Karpas-422 (cell line): ENCODE data around the gene PRKCI. TPM values are rescaled to one million over a fixed set of nuclear protein-coding genes. Genes with fewer than 3 reads are reported as not detected.
"Not testable (repeated sequence)": the region's sequence is repeated elsewhere in the genome, so short reads cannot be mapped to it uniquely, and the experiment has no call there.

Experiments
- DNase-seq: peaks from one replicate; pipeline ENCODE4 v3.0.0-alpha.2; 2015
- H2AFZ ChIP-seq: fragments of 200-600 bp; sonication (generic); 2 replicates; pipeline ENCODE4 v1.6.1; 2014; ENCODE audit warnings: antibody characterized with exemption, low read length, mixed read lengths
- H3K27ac ChIP-seq: fragments of 200-600 bp; sonication (generic); 2 replicates; pipeline ENCODE4 v1.5.1; 2014; ENCODE audit warnings: mild to moderate bottlenecking, low read length, moderate library complexity
- H3K27me3 ChIP-seq: fragments of 200-600 bp; sonication (generic); 2 replicates; pipeline ENCODE4 v1.6.1; 2014; ENCODE audit warnings: low read length, mixed read lengths
- H3K36me3 ChIP-seq: fragments of 200-600 bp; sonication (generic); 2 replicates; pipeline ENCODE4 v1.6.1; 2014; ENCODE audit warnings: low read length, mixed read lengths; ENCODE audit not compliant: insufficient read depth
- H3K4me1 ChIP-seq: fragments of 200-600 bp; sonication (generic); 2 replicates; pipeline ENCODE4 v1.6.1; 2014; ENCODE audit warnings: mild to moderate bottlenecking, low read length, mixed read lengths
- H3K4me2 ChIP-seq: fragments of 200-600 bp; sonication (generic); 2 replicates; pipeline ENCODE4 v1.6.1; 2014; ENCODE audit warnings: low read length, low read depth, mild to moderate bottlenecking; ENCODE audit not compliant: poor library complexity, severe bottlenecking
- H3K4me3 ChIP-seq: fragments of 200-600 bp; sonication (generic); 2 replicates; pipeline ENCODE4 v1.5.1; 2014; ENCODE audit warnings: mild to moderate bottlenecking, antibody characterized with exemption, low read length, mixed read lengths
- H3K79me2 ChIP-seq: fragments of 200-600 bp; sonication (generic); 2 replicates; pipeline ENCODE4 v1.6.1; 2014; ENCODE audit warnings: mild to moderate bottlenecking, low read length, mixed read lengths
- H3K9ac ChIP-seq: fragments of 200-600 bp; sonication (generic); 2 replicates; pipeline ENCODE4 v1.6.0; 2014; ENCODE audit warnings: low read length
- H3K9me2 ChIP-seq: fragments of 200-600 bp; sonication (generic), shearing (Covaris generic); replicated peaks from 2 replicates; pipeline ENCODE4 v1.6.0; 2014; ENCODE audit warnings: mild to moderate bottlenecking, low read length, moderate library complexity; ENCODE audit not compliant: insufficient read depth
- H3K9me3 ChIP-seq: fragments of 300-700, 200-600 bp; sonication (generic); 2 replicates; pipeline ENCODE4 v1.6.1; 2014; ENCODE audit warnings: low read length, mixed read lengths
- H4K20me1 ChIP-seq: fragments of 200-600 bp; sonication (generic); 2 replicates; pipeline ENCODE4 v1.6.1; 2014; ENCODE audit warnings: mild to moderate bottlenecking, antibody characterized with exemption, low read length, low read depth; ENCODE audit not compliant: insufficient read depth
- total RNA-seq: library from RNA; depleted of rRNA; stranded (reverse); fragments of >200 nt; shearing (Covaris generic); gene quantifications from 2 replicates; pipeline ENCODE4 v1.2.3, GENCODE V29; 2014; ENCODE audit warnings: low replicate concordance; rRNA removed

PRKCI gene
- 8.7 and 38.2 TPM in 2 replicates for total RNA-seq

DNA sequence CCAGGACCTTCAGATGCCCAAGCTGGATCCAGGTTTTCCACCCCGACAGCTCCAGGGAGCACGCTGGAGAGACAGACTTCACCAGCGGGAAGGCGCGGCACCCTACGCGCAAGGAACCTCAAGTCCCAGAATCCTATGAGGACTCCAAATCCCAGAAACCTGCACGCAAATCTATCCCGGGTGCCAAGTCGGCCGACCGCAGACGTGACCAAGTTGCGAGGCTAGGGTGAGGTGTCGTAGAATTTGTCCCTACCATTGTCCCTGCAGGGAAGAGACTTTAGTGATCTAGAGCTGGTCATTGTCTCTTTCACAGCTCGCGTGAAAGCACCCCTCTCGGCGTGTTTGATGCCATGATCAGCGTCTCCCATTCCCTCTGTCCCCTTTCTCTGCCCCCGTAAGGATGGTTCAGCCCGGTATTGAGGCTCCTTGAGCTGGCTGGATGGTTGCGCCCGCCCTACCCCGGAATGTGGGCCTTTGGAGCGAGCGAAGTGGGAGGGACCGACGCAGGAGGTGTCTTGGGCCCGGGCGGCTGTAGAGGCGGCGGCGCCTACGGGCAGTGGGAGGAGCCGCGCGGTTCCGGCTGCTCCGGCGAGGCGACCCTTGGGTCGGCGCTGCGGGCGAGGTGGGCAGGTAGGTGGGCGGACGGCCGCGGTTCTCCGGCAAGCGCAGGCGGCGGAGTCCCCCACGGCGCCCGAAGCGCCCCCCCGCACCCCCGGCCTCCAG lies at the start of gene PRKCI:
TSS of gene PRKCI (plus strand) at position 501 of the 723 bp plus-strand sequence. CDS start 246 bp downstream, outside the sequence.
- no peaks in the 10 kb centered on the region for H4K20me1 ChIP-seq
- H3K79me2 ChIP-seq: no peaks in the 10 kb centered on the region
- peak within 1 kb of the TSS; percentile 77 for H2AFZ ChIP-seq
- peak within 1 kb of the TSS; percentile 70 for H3K4me2 ChIP-seq
- H3K9ac ChIP-seq: peak within 1 kb of the TSS; percentile 62
- DNase-seq: peak; percentile 90
- no peak within 1 kb of the TSS for H3K27ac ChIP-seq
- H3K4me1 ChIP-seq: peaks cover 21% of the 10 kb centered on the region
- peak within 1 kb of the TSS; percentile 89 for H3K4me3 ChIP-seq
- H3K36me3 ChIP-seq: no peaks in the 10 kb centered on the region
- no peaks in the 10 kb centered on the region for H3K9me2 ChIP-seq
- no peaks in the 10 kb centered on the region for H3K9me3 ChIP-seq
- H3K27me3 ChIP-seq: no peaks in the 10 kb centered on the region

DNA sequence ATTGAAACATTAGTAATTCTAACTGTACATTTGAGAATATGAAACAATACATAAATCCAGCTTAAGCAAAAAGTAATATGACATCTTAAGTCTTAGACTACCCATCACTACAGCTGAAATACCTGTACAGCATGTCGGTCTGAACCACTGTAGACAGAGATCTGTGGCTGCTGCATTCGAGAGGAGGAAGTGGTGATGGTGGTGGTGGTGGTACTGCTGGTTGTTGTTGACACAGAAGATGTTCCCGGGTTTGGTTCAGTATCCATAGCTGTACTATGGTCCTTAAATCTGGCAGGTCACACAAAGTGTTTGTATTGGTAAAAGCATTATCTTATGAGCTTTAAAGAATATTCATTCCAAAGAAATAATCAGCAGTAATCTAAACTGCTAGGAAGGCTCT lies 43.6 kb upstream of the PRKCI start:
- Histone ChIP-seq H3K9ac (no peak overlapping the region), H3K4me2 (peak overlapping the region; percentile 84), H3K79me2 (peaks cover 68% of the 10 kb centered on the region)

DNA sequence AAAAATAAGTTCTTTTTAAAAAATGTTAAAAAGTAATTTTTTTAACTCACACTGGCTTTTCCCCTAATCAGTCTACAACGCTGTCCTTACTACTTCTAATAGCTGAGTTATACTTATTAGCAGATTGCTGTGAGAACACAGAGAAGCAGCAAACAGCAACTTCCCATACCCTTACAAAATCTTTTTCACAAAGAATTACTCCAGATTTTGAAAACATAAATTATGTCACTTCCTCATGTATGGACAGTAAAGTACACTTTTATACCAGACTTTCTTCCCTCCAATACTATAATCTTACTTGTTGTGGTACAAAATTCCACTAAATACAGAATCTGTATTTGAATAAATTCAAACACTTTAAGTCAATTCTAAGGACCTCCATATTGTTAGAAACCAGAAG lies 42.8 kb upstream of the PRKCI start:
- no peaks in the 10 kb centered on the region for H3K27me3 ChIP-seq
- H3K9ac ChIP-seq: peak overlapping the region; percentile 89
- H4K20me1 ChIP-seq: no peaks in the 10 kb centered on the region
- H3K9me2 ChIP-seq: no peaks in the 10 kb centered on the region
- H3K4me2 ChIP-seq: peak overlapping the region; percentile 84
- H2AFZ ChIP-seq: no peak overlapping the region
- H3K27ac ChIP-seq: peak overlapping the region; percentile 64
- H3K4me1 ChIP-seq: peaks cover 20% of the 10 kb centered on the region
- H3K79me2 ChIP-seq: peaks cover 62% of the 10 kb centered on the region
- peak overlapping the region; percentile 73 for H3K4me3 ChIP-seq
- peaks cover 31% of the 10 kb centered on the region for H3K36me3 ChIP-seq
- no peaks in the 10 kb centered on the region for H3K9me3 ChIP-seq
- DNase-seq: peak; percentile 45

More for the DNA sequence above, 43.6 kb upstream of the PRKCI start:
- H3K27ac ChIP-seq: 0 out of 2 replicates have a peak overlapping the region, but pooled peaks have one; percentile 64
- no peak overlapping the region for H2AFZ ChIP-seq
- no peaks in the 10 kb centered on the region for H4K20me1 ChIP-seq
- H3K9me2 ChIP-seq: no peaks in the 10 kb centered on the region
- H3K36me3 ChIP-seq: peaks cover 35% of the 10 kb centered on the region
- no peaks in the 10 kb centered on the region for H3K27me3 ChIP-seq
- no peak for DNase-seq
- 0 out of 2 replicates have a peak overlapping the region, but pooled peaks have one; percentile 73 for H3K4me3 ChIP-seq
- peaks cover 22% of the 10 kb centered on the region for H3K4me1 ChIP-seq
- H3K9me3 ChIP-seq: no peaks in the 10 kb centered on the region

DNA sequence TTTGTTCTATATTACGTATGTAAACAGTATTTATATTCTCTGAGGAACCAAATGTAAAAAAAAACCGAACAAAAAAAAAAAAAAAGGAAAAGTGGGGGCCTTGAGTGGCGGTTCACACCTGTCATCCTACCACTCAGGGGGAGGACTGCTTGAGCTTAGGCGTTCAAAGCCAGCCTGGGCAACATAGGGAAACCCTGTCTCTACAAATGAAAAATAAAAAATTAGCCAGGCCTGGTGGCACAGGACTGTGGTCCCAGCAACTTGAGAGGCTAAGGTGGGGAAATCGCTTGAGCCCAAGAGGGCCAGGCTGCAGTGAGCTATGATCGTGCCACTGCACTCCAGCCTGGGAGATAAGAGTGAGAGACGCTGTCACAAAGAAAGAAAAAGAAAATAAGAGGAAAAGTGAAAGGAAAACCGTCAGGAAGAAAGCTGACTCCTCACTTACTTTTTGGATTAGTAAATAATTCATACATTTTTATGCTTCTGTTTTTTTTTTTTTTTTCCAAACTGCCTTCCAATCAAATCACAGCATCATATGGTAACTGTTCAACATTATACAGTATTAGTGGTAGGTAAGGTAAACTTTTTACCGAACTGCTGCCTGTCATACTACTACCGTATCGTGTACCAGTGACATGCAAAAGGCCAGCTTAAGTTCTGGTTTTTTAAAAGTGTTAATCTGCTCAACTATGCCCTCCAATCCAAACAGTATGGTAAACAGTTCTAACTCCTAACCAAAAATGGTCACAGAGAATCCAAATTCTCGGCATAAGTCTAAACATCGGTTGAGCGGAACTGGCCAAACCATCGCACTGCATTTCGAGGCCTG lies 41.9 kb upstream of the PRKCI start:
- peaks cover 23% of the 10 kb centered on the region for H3K36me3 ChIP-seq
- H3K79me2 ChIP-seq: peaks cover 53% of the 10 kb centered on the region
- H3K4me2 ChIP-seq: peak overlapping the region; percentile 84
- peak; percentile 63 for DNase-seq
- peak overlapping the region; percentile 73 for H3K4me3 ChIP-seq
- H3K9ac ChIP-seq: peak overlapping the region; percentile 89
- no peak overlapping the region for H2AFZ ChIP-seq
- peaks cover 19% of the 10 kb centered on the region for H3K4me1 ChIP-seq
- H4K20me1 ChIP-seq: no peaks in the 10 kb centered on the region
- no peaks in the 10 kb centered on the region for H3K9me3 ChIP-seq
- no peaks in the 10 kb centered on the region for H3K9me2 ChIP-seq
- peak overlapping the region; percentile 64 for H3K27ac ChIP-seq
- no peaks in the 10 kb centered on the region for H3K27me3 ChIP-seq

DNA sequence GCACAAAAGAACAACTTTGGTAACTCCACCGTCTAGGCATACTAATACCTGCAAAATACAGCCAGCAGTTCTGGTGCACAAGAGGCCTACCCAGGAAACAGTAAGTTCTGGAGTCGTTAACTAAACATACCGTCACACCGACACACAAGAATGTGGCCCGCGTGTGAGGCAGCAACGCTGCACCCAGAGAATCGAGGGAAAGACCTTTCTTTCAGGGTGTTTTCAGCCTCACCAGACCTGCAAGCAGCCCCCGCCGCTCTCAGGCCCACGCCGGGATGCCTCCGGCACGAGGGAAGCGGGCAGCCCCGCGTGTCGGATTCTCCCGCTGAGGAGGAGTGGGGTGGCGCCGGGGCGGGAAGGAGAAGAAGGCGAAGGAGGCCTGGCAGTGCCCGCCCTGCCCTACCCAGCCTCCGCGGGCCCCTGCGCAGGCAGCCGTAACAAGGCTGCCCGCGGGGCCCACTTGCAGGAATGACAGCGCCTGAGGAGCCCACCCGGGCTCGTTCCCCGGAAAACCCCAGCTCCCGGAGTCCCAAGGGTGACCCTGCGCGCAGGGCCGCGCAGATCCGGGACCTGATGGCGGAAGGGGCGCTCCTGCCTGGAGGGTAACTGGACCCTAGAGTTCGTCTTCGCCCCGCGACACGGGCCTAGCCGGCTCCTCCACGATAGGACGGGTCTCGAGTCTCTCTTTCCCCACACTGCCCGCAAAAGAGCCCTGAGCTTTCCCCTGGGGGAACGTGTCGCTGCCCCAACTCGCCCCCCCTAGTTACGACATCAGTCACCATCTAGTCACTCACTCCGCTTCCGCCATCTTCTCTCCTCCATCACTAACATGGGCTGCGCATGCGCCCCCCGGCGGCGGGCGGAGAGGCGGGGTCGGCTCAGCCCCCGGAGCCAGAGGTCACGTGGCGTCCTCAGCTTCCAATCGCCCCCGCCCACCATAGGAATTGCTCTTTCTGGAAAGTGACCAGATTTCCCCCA lies 41.0 kb upstream of the PRKCI start, which contains the start of gene PHC3:
TSS of gene PHC3 (minus strand) at position 826 of the 978 bp plus-strand sequence. CDS start at position 808, 18 bp downstream.
- H3K27me3 ChIP-seq: no peaks in the 10 kb centered on the region
- peaks cover 50% of the 10 kb centered on the region for H3K79me2 ChIP-seq
- peaks cover 19% of the 10 kb centered on the region for H3K4me1 ChIP-seq
- H3K9me3 ChIP-seq: no peaks in the 10 kb centered on the region
- H3K27ac ChIP-seq: peak within 1 kb of the TSS; percentile 64
- no peaks in the 10 kb centered on the region for H3K9me2 ChIP-seq
- H3K4me2 ChIP-seq: peak within 1 kb of the TSS; percentile 84
- peak within 1 kb of the TSS; percentile 76; the same call in 1 of the 2 replicates for H2AFZ ChIP-seq
- DNase-seq: peak; percentile 97
- peaks cover 20% of the 10 kb centered on the region for H3K36me3 ChIP-seq
- peak within 1 kb of the TSS; percentile 89 for H3K9ac ChIP-seq
- no peaks in the 10 kb centered on the region for H4K20me1 ChIP-seq
- H3K4me3 ChIP-seq: peak within 1 kb of the TSS; percentile 73

DNA sequence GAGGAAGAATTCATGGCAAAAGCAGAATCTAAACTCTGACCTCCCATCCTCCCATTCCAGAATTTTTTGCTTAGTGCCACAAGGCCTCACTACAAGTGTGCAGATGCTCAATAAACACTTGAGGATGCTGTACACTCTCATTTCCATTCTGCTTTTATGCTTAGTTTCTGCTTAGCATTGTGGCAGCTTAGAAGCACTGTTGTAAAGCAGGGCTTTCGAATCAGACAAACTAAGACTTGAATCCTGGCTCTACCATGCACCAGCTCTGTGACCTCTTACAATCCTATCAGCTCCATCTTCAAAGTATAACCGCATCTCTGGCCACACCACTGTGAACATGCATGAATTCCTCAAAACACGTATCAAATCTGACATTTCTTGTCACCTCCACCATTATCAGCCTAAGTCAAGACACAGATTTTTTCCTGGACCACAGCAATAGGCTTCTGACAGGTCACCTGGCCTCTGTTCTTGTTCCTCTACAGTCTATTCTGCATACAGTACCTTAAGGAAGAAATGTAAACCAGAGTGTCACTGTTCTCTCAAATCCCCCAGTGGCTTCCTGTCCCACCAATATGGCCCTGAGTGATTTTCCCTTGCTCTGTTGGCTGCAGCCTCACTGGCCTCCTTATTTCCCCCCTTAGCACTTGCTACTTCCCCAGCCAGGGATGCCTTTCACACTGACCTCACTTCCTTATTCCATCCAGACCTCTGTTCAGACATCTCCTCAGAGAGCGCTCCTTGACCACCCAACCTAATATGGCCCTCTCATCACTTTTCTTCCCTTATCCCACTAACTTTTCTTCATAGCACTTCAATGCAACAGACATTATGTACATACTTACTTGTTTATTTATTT lies 32.6 kb upstream of the PRKCI start:
- no peaks in the 10 kb centered on the region for H3K79me2 ChIP-seq
- no peak overlapping the region for H3K4me3 ChIP-seq
- H4K20me1 ChIP-seq: no peaks in the 10 kb centered on the region
- peak overlapping the region; percentile 21; the same call in 1 of the 2 replicates for H3K9ac ChIP-seq
- H3K9me2 ChIP-seq: no peaks in the 10 kb centered on the region
- no peaks in the 10 kb centered on the region for H3K27me3 ChIP-seq
- H3K27ac ChIP-seq: no peak overlapping the region
- no peaks in the 10 kb centered on the region for H3K36me3 ChIP-seq
- no peak overlapping the region; the same call in 1 of the 2 replicates for H2AFZ ChIP-seq
- DNase-seq: no peak
- peak overlapping the region; percentile 38 for H3K4me2 ChIP-seq
- H3K4me1 ChIP-seq: peaks cover 4% of the 10 kb centered on the region; the same call in 1 of the 2 replicates
- H3K9me3 ChIP-seq: no peaks in the 10 kb centered on the region

DNA sequence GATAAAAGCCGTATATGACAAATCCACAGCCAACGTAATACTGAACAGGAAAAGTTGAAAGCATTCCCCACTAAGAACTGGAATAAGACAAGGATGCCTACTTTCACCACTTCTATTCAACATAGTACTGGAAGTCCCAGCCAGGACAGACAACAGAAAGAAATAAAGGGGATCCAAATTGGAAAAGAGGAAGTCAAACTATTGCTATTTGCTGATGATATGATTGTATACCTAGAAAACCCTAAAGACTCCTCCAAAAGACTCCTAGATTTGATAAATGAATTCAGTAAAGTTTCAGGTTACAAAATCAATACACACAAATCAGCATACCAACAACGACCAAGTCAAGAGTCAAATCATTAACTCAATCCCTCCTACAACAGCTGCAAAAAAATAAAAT lies 26.5 kb upstream of the PRKCI start:
- H3K9ac ChIP-seq, H3K4me3 ChIP-seq, H3K4me2 ChIP-seq, H2AFZ ChIP-seq, H4K20me1 ChIP-seq, H3K4me1 ChIP-seq, DNase-seq, H3K36me3 ChIP-seq, H3K27ac ChIP-seq, H3K9me2 ChIP-seq, H3K27me3 ChIP-seq, H3K9me3 ChIP-seq, H3K79me2 ChIP-seq: not testable (repeated sequence)
